RWPE2 (cell line): ENCODE measurements around the gene PCED1A.

Experiments used
- ATAC-seq: fragments of 200-7000 bp; cut with Tn5 transposase; 3 replicates; pipeline ENCODE4 v1.9.1; 2021; ENCODE audit warnings: low read depth
- DNase-seq: peaks from one replicate; pipeline ENCODE4 v3.0.0-alpha.2; 2020; ENCODE audit warnings: low spot score
- H3K27ac ChIP-seq: fragments of 450-650 bp; 2 replicates; pipeline ENCODE4 v1.5.1; 2017; ENCODE audit warnings: mild to moderate bottlenecking; ENCODE audit not compliant: poor library complexity, severe bottlenecking
- H3K27me3 ChIP-seq: fragments of 250-450 bp; sonication (Bioruptor Pico); 2 replicates; pipeline ENCODE4 v1.5.1; 2021; ENCODE audit warnings: mild to moderate bottlenecking, moderate library complexity; ENCODE audit not compliant: insufficient read depth, poor library complexity, severe bottlenecking
- H3K36me3 ChIP-seq: fragments of 250-450 bp; sonication (Bioruptor Pico); 2 replicates; pipeline ENCODE4 v1.5.1; 2020; ENCODE audit warnings: low read depth, mild to moderate bottlenecking, moderate library complexity
- H3K4me1 ChIP-seq: fragments of 250-450 bp; sonication (Bioruptor Pico); 2 replicates; pipeline ENCODE4 v1.5.1; 2021; ENCODE audit warnings: mild to moderate bottlenecking, moderate library complexity; ENCODE audit not compliant: insufficient read depth, poor library complexity, severe bottlenecking
- H3K4me3 ChIP-seq: fragments of 250-450 bp; sonication (Bioruptor Pico); 2 replicates; pipeline ENCODE4 v1.5.1; 2021; ENCODE audit warnings: mild to moderate bottlenecking, moderate library complexity; ENCODE audit not compliant: severe bottlenecking
- H3K9me3 ChIP-seq: fragments of 250-450 bp; sonication (Bioruptor Pico); 2 replicates; pipeline ENCODE4 v1.5.1; 2021; ENCODE audit warnings: mild to moderate bottlenecking, moderate library complexity; ENCODE audit not compliant: severe bottlenecking
- TF ChIP-seq, protein P1 (sequence below): fragments of 450-650 bp; IDR thresholded peaks from one replicate; pipeline ENCODE4 v1.5.1; 2017; ENCODE audit warnings: mild to moderate bottlenecking, moderate library complexity; ENCODE audit not compliant: poor library complexity, severe bottlenecking

PCED1A gene

GRCh38 chr20:2840138-2840966, at the start of gene PCED1A, which contains the start of gene VPS16:
PCED1A (minus strand) TSS chr20:2840655; CDS start chr20:2839912, 743 bp downstream.
VPS16 (plus strand) TSS chr20:2840745; CDS start chr20:2840775, 30 bp downstream.
- Histone ChIP-seq H3K36me3 (peaks cover 10% of the 10 kb centered on the region), H3K4me1 (peaks cover 4% of the 10 kb centered on the region), H3K27me3 (no peaks in the 10 kb centered on the region), H3K4me3 (peak within 1 kb of the TSS; percentile 70), H3K9me3 (no peaks in the 10 kb centered on the region), H3K27ac (peak within 1 kb of the TSS; percentile 38)
- no peak for DNase-seq
- ATAC-seq: peak; percentile 99
- TF ChIP-seq, protein P1, sequence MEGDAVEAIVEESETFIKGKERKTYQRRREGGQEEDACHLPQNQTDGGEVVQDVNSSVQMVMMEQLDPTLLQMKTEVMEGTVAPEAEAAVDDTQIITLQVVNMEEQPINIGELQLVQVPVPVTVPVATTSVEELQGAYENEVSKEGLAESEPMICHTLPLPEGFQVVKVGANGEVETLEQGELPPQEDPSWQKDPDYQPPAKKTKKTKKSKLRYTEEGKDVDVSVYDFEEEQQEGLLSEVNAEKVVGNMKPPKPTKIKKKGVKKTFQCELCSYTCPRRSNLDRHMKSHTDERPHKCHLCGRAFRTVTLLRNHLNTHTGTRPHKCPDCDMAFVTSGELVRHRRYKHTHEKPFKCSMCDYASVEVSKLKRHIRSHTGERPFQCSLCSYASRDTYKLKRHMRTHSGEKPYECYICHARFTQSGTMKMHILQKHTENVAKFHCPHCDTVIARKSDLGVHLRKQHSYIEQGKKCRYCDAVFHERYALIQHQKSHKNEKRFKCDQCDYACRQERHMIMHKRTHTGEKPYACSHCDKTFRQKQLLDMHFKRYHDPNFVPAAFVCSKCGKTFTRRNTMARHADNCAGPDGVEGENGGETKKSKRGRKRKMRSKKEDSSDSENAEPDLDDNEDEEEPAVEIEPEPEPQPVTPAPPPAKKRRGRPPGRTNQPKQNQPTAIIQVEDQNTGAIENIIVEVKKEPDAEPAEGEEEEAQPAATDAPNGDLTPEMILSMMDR: no peak

GRCh38 chr20:2889797-2890196, 49.3 kb upstream of the PCED1A start:
- no peak for ATAC-seq
- no peak for DNase-seq
- H3K27ac ChIP-seq: no peak overlapping the region
- no peaks in the 10 kb centered on the region for H3K9me3 ChIP-seq
- TF ChIP-seq, protein P1: no peak
- no peak overlapping the region for H3K4me3 ChIP-seq
- no peaks in the 10 kb centered on the region for H3K27me3 ChIP-seq
- H3K4me1 ChIP-seq: peaks cover 18% of the 10 kb centered on the region
- H3K36me3 ChIP-seq: no peaks in the 10 kb centered on the region

GRCh38 chr20:2889209-2889608, 48.8 kb upstream of the PCED1A start:
- Histone ChIP-seq H3K36me3 (no peaks in the 10 kb centered on the region), H3K27ac (no peak overlapping the region), H3K4me1 (peaks cover 18% of the 10 kb centered on the region), H3K27me3 (no peaks in the 10 kb centered on the region), H3K9me3 (no peaks in the 10 kb centered on the region), H3K4me3 (no peak overlapping the region)
- ATAC-seq (no peak), DNase-seq (no peak)
- TF ChIP-seq, protein P1: no peak

- DNase-seq: no peak
- H3K4me1 ChIP-seq: peaks cover 18% of the 10 kb centered on the region
- H3K27ac ChIP-seq: no peak overlapping the region
- H3K36me3 ChIP-seq: no peaks in the 10 kb centered on the region
- TF ChIP-seq, protein P1: no peak
- H3K9me3 ChIP-seq: no peaks in the 10 kb centered on the region
- H3K27me3 ChIP-seq: no peaks in the 10 kb centered on the region
- H3K4me3 ChIP-seq: no peak overlapping the region
- no peak for ATAC-seq
Measured at GRCh38 chr20:2888224-2888955, 47.9 kb upstream of the PCED1A start.

- ATAC-seq (no peak), DNase-seq (no peak)
- Histone ChIP-seq H3K27me3 (no peaks in the 10 kb centered on the region), H3K36me3 (no peaks in the 10 kb centered on the region), H3K27ac (no peak overlapping the region), H3K4me3 (no peak overlapping the region), H3K4me1 (peaks cover 18% of the 10 kb centered on the region), H3K9me3 (no peaks in the 10 kb centered on the region)
- TF ChIP-seq, protein P1: no peak
Measured at GRCh38 chr20:2887715-2888114, 47.3 kb upstream of the PCED1A start.
